Measurements from ENCODE around the gene CASP9. TPM values are rescaled to one million over a fixed set of nuclear protein-coding genes. Genes with fewer than 3 reads are reported as not detected.
A peak's percentile ranks its signal among the peaks of the same experiment; 100 is the strongest.
"Not testable (repeated sequence)": the region's sequence is repeated elsewhere in the genome, so short reads cannot be mapped to it uniquely, and the experiment has no call there.

The CASP9 gene
- total RNA-seq, 1 experiment from 2014 or later: 6.2 TPM

DNA sequence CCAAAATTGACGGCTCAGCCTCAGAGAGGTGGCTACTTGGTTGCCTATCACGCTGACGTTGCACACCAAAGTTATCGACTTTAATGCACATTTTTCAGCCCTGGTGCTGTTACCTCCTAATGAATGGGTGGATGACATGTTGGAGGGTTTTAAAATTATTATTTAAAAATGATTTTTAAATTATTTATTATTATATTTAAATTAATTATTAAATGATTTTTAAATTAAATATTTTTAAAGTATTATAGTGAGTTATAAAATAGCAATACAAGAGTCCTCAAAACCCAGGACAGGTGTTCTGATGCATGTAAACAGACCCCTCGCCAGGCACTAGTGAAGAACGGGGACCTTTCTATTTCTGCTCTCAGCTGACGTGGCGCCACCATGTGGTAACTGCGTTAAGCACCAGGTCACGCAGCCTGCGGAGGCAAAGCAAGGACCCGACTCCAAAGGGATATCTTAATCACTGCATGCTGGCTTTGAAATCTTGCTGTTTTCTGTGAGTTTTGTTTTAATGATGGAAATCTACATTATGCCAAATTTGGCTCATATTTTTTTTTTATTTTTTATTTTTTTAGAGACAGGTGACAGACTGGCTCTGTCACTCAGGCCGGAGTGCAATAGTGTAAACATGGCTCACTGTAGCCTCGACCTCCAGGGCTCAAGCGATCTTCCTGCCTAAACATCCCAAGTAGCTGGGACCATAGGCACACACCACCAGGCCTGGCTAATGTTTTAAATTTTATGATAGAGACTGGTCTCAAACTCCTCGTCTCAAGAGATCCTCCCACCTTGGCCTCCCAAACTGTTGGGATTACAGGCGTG is 22.6 kb downstream of the CASP9 start:
- peak; percentile 35 for DNase-seq (ENCODE audit: low read depth)

DNA sequence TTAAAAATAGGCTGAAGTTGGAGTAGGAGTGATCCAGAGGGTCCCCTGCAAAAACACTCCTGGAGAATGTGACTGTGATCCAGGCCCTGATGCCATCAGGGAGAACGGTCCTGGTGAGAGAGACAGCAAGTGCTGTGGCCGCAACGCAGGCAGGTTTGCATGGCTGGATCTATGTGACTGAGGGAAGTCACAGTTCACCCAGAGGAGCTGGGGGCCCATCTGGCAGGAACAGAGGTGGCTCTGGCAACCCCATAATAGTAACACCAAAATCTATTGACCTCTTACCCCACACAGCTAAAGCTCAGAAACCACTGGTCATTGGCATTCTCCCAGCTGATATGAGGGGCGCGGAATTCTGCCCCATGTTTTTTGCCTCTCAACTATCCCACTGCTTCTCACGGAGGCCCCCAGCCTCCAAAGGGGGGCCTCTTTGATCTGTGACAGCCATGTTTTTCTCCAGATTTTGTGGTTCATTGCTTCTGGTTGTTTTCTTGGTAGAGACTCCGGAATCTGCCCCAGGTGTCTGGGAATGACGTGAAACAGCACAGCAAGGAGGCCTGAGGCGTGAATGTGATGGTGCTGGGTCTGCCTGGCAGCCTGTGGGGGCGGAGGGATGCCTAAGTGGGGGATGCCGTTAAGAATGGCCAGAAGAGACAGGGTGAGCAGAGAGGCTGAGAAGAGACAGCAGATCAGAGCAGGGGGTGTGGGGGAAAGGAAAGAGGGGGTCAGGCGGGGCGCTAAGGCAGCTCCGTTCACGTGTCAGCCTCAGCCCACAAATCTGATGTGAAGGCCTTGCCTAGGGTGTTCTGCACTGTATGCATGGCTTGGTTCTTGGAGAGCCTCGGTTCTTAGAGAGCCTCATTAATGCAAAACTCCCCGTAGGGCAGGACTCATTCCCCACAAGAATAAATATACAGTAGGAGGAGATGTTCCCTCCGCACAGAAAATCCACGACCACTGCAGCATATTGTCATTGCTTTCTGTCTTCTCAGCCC is 23.5 kb downstream of the CASP9 start:
- no peak for DNase-seq (ENCODE audit: low read depth)

GRCh38 chr1:15493869-15494390 is 30.1 kb downstream of the CASP9 start:
- DNase-seq (ENCODE audit: low read depth): no peak

DNA sequence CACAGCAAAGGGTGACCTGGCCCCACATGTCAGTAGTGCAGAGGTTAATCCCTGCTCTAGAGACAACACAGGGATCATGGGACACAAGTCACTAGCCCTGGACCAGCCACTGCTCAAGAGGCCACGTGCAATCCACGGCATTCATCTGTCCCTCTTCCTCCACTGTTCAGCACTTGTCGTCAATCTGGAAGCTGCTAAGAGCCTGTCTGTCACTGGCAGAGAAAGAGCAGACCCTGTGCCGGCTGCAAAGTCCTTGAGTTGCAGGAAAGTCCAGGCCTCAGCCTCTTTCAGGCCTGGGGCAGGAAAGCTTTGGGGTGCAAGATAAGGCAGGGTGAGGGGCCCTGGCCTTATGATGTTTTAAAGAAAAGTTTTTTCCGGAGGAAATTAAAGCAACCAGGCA is 31.4 kb downstream of the CASP9 start:
- no peak for DNase-seq (ENCODE audit: low read depth)

- DNase-seq (ENCODE audit: low read depth): peak; percentile 54
Measured at GRCh38 chr1:15491010-15491409, 33.0 kb downstream of the CASP9 start.

DNA sequence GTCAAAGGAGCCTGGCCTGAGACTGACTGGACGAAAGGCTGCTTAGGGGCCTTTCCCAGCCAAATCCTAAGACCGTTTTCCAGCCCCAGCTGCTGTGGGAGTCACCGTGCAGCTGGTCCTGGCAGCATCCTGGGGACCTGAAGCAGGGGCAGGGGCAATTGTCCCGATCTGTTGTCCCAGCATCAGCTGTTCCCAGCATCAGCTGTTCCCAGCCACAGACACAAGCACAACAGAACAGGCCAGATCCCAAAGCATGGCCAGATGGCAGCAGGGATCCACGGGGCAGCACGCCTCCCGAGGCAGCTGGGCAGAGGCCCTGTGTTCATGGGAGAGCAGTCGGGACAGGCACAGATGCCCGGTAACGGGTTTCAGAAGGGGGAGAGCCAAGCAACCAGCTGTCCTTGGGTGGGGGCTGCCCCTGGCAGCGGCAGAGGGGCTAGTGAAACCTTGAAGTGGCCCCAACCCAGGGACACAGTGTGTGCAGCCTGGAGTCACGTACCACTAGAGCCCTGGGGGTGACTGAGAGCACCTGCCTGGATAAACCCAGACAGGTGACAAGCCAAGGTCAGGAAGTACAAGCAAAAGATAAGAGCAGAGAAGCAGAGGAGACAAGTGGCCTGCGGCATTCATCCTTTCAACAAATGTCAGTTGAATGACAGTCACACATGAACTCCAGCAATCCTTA is 34.8 kb downstream of the CASP9 start:
- DNase-seq (ENCODE audit: low read depth): no peak

DNA sequence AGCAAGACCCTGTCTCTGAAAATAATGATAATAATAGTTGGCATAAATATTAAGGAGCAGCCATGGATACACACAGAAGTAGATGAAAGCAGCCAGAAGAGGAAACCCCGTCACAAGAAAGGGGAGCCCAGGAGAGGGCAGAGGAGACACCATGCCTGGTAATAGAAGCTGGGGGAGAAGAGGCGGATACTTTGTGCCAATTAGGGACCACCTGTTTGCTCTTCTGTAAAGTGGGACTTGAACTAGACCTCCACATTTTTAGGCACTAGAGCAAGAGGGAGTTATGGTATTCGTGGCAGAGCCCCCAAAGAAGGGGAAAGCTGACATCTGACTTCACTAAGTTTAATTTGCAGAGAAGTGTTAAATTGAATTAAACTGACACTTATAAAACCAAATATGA is 35.6 kb downstream of the CASP9 start:
- DNase-seq (ENCODE audit: low read depth): no peak

GRCh38 chr1:15486844-15487610 is 37.0 kb downstream of the CASP9 start:
- DNase-seq (ENCODE audit: low read depth): not testable (repeated sequence)

GRCh38 chr1:15485636-15486035 is 38.4 kb downstream of the CASP9 start:
- no peak for DNase-seq (ENCODE audit: low read depth)

GRCh38 chr1:15484443-15484842 is 39.6 kb downstream of the CASP9 start:
- DNase-seq (ENCODE audit: low read depth): not testable (repeated sequence)

DNA sequence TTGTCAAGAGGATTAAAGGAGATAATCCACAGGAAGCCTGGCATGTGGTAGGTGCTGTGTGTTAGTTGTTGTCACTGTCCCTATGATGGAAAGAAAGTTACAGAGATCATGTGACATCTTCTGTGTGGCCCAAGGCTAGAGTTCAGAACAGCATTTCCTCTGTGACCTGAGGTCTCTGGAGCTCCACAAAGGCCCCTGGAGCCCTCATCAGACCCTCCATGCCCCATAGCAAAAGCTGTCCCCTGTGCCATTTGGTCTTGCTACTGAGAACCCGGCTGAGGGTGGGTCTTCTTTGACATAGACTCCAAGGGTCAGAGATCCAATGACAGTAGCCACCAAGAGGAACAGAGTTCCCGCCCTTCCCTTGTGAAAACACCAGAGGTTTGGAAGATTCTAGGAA is 40.0 kb downstream of the CASP9 start:
- no peak for DNase-seq (ENCODE audit: low read depth)

GRCh38 chr1:15482983-15483543 is 41.0 kb downstream of the CASP9 start:
- not testable (repeated sequence) for DNase-seq (ENCODE audit: low read depth)

DNA sequence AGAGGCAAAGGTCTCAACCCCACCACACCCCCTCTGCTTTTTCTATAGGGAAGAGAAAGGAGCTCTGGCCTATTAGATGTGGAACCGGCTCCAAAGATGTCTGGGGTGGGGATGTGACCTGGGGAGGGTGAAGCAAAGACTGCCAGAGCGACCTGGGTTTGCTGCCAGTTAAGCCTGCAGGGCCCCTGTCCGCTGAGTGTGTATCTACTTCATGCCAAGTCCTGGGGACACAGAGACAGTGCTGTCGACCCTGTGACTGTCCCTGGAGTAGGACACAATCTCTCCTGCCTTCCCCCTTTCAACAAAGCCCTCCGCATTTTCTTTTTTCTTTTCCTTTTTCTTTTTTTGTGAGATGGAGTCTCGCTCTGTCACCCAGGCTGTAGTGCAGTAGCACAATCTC is 41.6 kb downstream of the CASP9 start:
- not testable (repeated sequence) for DNase-seq (ENCODE audit: low read depth)

GRCh38 chr1:15479654-15480347 is 44.2 kb downstream of the CASP9 start:
- no peak for DNase-seq (ENCODE audit: low read depth)

GRCh38 chr1:15477646-15478212 is 46.3 kb downstream of the CASP9 start:
- no peak for DNase-seq (ENCODE audit: low read depth)

- DNase-seq (ENCODE audit: low read depth): no peak
Measured at GRCh38 chr1:15476927-15477326, 47.1 kb downstream of the CASP9 start.

DNA sequence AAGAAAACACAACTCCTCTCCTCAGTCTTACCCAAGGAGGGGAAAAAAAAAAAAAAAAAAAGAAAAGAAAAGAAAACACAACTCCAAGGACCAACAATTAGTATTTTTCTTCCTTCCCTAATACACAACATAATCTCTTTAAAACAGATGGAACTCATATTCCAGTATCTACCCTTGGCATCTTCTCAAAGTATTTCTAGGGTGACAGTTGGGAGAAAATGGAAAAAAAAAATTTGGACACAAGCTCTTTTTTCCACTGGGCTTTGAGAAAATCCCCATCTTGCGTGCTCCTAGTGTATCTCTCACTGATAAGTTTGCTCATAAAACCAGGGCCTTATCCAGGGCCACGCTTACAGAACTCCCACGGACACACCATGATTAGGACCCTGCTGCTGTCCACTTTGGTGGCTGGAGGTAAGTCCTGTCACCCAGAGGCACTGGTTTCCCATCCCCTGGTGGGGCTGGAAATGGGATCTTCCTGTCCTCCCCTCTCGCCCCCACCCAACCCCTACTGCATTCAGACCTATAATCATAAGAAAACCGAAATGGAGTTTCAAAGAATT is 48.2 kb downstream of the CASP9 start, which contains the start of gene CELA2B:
TSS of gene CELA2B (plus strand) at position 353 of the 563 bp plus-strand sequence. CDS start at position 375, 22 bp downstream.
- no peak for DNase-seq (ENCODE audit: low read depth)

GRCh38 chr1:15472587-15472986 is 51.4 kb downstream of the CASP9 start:
- no peak for DNase-seq (ENCODE audit: low read depth)

GRCh38 chr1:15471723-15472122 is 52.3 kb downstream of the CASP9 start:
- not testable (repeated sequence) for DNase-seq (ENCODE audit: low read depth)
